Measurements from ENCODE around the gene UBE3C. TPM values are rescaled to one million over a fixed set of nuclear protein-coding genes. Genes with fewer than 3 reads are reported as not detected.

UBE3C gene
- total RNA-seq, 4 donors from 2014 or later = 66.1 to 93.3 (median 85.5) TPM

DNA sequence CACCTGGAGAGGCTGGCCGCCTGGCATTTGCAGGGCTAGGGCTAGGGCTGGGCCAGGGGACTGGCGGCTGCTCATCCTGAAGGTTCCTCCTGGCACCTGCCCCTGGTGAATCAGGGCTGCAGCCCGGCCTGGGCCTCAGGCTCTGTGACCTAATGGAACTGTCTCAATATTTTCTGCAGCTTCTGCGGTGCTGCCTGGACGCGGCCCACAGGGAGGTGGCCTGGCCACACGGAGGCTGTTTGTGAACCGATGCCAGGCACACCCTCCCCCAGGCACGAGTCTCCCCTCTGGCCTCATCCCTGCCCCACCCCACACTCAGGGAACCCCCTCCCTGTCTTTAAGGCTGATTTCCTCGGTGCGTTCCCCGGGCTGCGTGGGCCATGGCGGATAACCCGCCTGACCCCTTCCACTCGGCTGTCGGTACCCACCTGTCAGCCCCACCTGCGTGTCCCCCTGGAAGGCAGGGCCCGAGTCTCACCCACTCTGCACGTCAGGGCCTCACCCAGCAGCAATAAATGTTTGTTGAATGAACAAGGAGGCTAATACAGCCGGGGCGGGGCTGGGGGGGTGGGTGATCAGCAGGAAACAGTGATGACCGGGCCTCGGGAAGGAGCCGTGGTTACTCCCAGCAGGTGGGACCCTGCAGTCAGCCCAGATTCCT, 143.5 kb downstream of the UBE3C start:
- H3K4me3 ChIP-seq = no peak overlapping the region
- DNase-seq (ENCODE audit: extremely low spot score) = no peak
- H3K9me3 ChIP-seq = peaks cover 0 to 11% (median 4%) of the 10 kb centered on the region in 4 donors
- intact Hi-C loops (cut with DNase I) = no loop called here
- TF ChIP-seq POLR2A (IDR thresholded peaks at IDR 0.05; ENCODE audit: low read depth) = no peak
- TF ChIP-seq POLR2AphosphoS5 (IDR thresholded peaks at IDR 0.05) = no peak
- no peak for TF ChIP-seq EP300 (IDR thresholded peaks at IDR 0.05)
- TF ChIP-seq, protein P1, sequence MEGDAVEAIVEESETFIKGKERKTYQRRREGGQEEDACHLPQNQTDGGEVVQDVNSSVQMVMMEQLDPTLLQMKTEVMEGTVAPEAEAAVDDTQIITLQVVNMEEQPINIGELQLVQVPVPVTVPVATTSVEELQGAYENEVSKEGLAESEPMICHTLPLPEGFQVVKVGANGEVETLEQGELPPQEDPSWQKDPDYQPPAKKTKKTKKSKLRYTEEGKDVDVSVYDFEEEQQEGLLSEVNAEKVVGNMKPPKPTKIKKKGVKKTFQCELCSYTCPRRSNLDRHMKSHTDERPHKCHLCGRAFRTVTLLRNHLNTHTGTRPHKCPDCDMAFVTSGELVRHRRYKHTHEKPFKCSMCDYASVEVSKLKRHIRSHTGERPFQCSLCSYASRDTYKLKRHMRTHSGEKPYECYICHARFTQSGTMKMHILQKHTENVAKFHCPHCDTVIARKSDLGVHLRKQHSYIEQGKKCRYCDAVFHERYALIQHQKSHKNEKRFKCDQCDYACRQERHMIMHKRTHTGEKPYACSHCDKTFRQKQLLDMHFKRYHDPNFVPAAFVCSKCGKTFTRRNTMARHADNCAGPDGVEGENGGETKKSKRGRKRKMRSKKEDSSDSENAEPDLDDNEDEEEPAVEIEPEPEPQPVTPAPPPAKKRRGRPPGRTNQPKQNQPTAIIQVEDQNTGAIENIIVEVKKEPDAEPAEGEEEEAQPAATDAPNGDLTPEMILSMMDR (IDR thresholded peaks at IDR 0.05) = no peak
- H3K4me1 ChIP-seq = peaks cover 9 to 22% (median 18%) of the 10 kb centered on the region in 4 donors
- H3K27ac ChIP-seq (replicated peaks in 1 of 4) = no peak overlapping the region
- no peaks in the 10 kb centered on the region for H3K36me3 ChIP-seq
- WGBS = 73% methylated on average over 5 of the region's 25 CpGs
- peaks cover 0 to 52% (median 11%) of the 10 kb centered on the region in 4 donors for H3K27me3 ChIP-seq

DNA sequence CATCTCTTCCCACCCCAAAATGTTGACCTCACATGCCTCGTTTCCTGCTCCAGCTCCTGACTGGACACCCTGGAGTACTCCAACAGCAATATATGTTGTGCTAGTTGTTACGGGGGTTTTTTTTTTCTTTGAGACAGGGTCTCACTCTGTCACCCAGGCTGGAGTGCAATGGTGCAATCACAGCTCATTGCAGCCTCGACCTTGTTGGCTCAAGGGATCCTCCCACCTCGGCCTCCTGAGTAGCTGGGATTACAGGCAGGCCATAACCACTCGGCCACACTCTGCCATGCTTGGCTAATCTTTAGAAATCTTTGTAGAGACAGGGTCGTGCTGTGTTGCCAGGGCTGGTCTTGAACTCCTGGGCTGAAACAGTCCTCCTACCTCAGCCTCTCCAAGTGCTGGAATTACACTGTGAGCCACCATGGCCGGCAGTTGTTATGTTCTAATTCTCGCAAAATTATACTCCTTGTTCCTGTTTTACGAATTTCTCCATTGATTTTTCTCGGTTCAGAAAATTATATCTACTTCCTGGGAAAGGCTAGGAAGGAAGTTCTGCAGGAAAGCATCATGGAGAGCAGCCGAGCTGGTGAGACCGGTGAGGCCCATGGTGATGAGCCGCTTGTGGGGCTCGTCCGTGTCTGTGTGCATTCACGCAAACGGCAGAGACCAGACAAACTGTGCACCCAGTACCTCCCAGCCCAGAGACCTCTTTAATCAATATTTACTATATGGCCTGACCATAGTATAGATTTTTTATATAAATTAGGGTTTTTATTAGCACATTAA, 145.7 kb downstream of the UBE3C start:
- TF ChIP-seq, protein P1 (IDR thresholded peaks at IDR 0.05) = no peak
- no peak for TF ChIP-seq EP300 (IDR thresholded peaks at IDR 0.05)
- no peak for TF ChIP-seq POLR2A (IDR thresholded peaks at IDR 0.05; ENCODE audit: low read depth)
- no peak for TF ChIP-seq POLR2AphosphoS5 (IDR thresholded peaks at IDR 0.05)
- peaks cover under 1 to 11% (median 9%) of the 10 kb centered on the region in 4 donors for H3K4me1 ChIP-seq
- H3K4me3 ChIP-seq = no peak overlapping the region
- H3K36me3 ChIP-seq = no peaks in the 10 kb centered on the region
- H3K27ac ChIP-seq (replicated peaks in 1 of 4) = no peak overlapping the region
- WGBS = 92% methylated on average over 17 of the region's 17 CpGs
- DNase-seq (ENCODE audit: extremely low spot score) = no peak
- peaks cover 0 to 11% (median 4%) of the 10 kb centered on the region in 4 donors for H3K9me3 ChIP-seq
- intact Hi-C loops (cut with DNase I) = no loop called here
- peaks cover 0 to 33% (median 8%) of the 10 kb centered on the region in 4 donors for H3K27me3 ChIP-seq

DNA sequence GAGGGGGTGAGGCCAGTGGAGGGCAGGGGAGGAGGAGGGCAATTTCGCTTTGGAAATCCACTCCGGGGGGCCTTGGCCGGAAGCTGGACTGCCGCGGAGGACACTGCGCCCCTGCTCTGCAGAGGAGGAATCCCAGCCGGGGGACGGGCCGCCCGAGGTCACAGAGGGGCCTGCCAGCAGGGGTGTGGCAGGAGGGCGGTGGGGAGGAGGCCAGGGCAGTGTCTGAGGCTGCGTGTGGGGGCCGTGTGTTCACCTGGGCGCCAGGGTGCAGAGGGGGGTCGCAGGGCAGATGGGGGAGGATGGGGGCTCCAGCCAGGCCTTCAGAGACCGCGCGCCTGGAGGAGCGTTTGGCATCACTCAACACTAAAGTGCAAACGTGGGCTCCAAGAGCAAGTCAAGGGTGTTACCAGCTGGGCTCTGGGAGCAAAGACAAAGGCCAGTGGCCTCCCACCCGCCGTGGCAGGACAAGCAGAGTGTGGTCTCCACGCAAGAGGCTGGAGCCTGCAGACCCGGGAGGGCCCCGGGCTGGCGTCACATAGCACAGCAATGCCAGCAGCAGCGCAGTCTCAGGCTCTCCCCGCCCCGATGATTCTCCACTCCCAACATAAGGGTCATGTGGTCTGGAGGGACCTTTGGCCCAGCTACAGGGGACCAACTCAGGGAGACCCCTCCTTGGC, 152.8 kb downstream of the UBE3C start:
- DNase-seq (ENCODE audit: extremely low spot score) = no peak
- H3K27me3 ChIP-seq = peaks cover 0 to 29% (median 0%) of the 10 kb centered on the region in 4 donors
- no peaks in the 10 kb centered on the region for H3K4me1 ChIP-seq
- 85% methylated on average over 21 of the region's 29 CpGs for WGBS
- no peak overlapping the region for H3K27ac ChIP-seq (replicated peaks in 1 of 4)
- TF ChIP-seq POLR2AphosphoS5 (IDR thresholded peaks at IDR 0.05) = no peak
- TF ChIP-seq EP300 (IDR thresholded peaks at IDR 0.05) = no peak
- TF ChIP-seq POLR2A (IDR thresholded peaks at IDR 0.05; ENCODE audit: low read depth) = no peak
- TF ChIP-seq, protein P1 (IDR thresholded peaks at IDR 0.05) = no peak
- no peak overlapping the region for H3K4me3 ChIP-seq
- no peaks in the 10 kb centered on the region for H3K36me3 ChIP-seq
- intact Hi-C loops (cut with DNase I) = no loop called here
- no peaks in the 10 kb centered on the region for H3K9me3 ChIP-seq

DNA sequence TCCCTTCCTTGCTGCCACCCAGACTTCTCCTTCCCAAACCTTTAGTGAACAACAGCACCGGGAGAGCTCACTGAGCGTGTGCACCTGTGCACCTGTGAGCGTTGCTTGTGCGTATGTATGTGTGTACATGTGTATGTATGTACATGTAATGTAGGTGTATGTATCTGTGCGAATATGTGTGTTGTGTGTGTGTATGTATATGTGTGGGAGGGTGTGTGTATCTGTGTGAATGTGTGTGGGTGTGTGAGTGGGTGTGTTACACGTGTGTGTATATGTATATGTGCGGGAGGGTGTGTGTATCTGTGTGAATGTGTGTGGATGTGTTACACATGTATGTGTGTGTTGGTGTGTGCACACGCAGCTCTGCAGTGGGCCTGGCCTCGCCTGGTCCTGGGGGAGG, 153.5 kb downstream of the UBE3C start:
- no peaks in the 10 kb centered on the region for H3K4me1 ChIP-seq
- intact Hi-C loops (cut with DNase I) = no loop called here
- no peak for TF ChIP-seq EP300 (IDR thresholded peaks at IDR 0.05)
- TF ChIP-seq POLR2A (IDR thresholded peaks at IDR 0.05; ENCODE audit: low read depth) = no peak
- no peak for TF ChIP-seq POLR2AphosphoS5 (IDR thresholded peaks at IDR 0.05)
- TF ChIP-seq, protein P1 (IDR thresholded peaks at IDR 0.05) = no peak
- H3K27me3 ChIP-seq = peaks cover 0 to 29% (median 0%) of the 10 kb centered on the region in 4 donors
- no peak overlapping the region for H3K4me3 ChIP-seq
- no peak overlapping the region for H3K27ac ChIP-seq (replicated peaks in 1 of 4)
- H3K9me3 ChIP-seq = no peaks in the 10 kb centered on the region
- DNase-seq (ENCODE audit: extremely low spot score) = no peak
- no peaks in the 10 kb centered on the region for H3K36me3 ChIP-seq
- 91% methylated on average over 9 of the region's 9 CpGs for WGBS

Data from esophagus muscularis mucosa (tissue), 4 donors.